Trophoblast cell (in vitro differentiated cells and primary cell): ENCODE measurements around the gene ABHD5. TPM values are rescaled to one million over a fixed set of nuclear protein-coding genes. Genes with fewer than 3 reads are reported as not detected.

Experiments used
- DNase-seq, 2 donors: peaks; one replicate each; pipeline ENCODE4 v3.0.0-alpha.2; 2016
- H2AFZ ChIP-seq: 2 replicates; pipeline ENCODE4 v1.6.1; 2013; ENCODE audit warnings: low read length, moderate library complexity, mild to moderate bottlenecking; ENCODE audit not compliant: insufficient read depth, poor library complexity
- H2AK5ac ChIP-seq: 2 replicates; pipeline ENCODE4 v1.6.1; 2013; ENCODE audit warnings: mild to moderate bottlenecking, low read length
- H2BK120ac ChIP-seq: 2 replicates; pipeline ENCODE4 v1.6.1; 2013; ENCODE audit warnings: low read length, mild to moderate bottlenecking, moderate library complexity; ENCODE audit not compliant: insufficient read depth, poor library complexity
- H2BK12ac ChIP-seq: 2 replicates; pipeline ENCODE4 v1.6.1; 2013; ENCODE audit warnings: mild to moderate bottlenecking, low read length, moderate library complexity
- H2BK5ac ChIP-seq: 2 replicates; pipeline ENCODE4 v1.6.1; 2013; ENCODE audit warnings: low read length, low read depth, moderate library complexity, mild to moderate bottlenecking; ENCODE audit not compliant: poor library complexity
- H3K14ac ChIP-seq: 2 replicates; pipeline ENCODE4 v1.6.1; 2013; ENCODE audit warnings: mild to moderate bottlenecking, low read length
- H3K18ac ChIP-seq: 2 replicates; pipeline ENCODE4 v1.6.1; 2013; ENCODE audit warnings: mild to moderate bottlenecking, low read length
- H3K23ac ChIP-seq: 2 replicates; pipeline ENCODE4 v1.6.1; 2013; ENCODE audit warnings: low read length
- H3K27ac ChIP-seq: 2 replicates; pipeline ENCODE4 v1.5.1; 2013; ENCODE audit warnings: low read depth, mild to moderate bottlenecking, inconsistent platforms, low read length, moderate library complexity
- H3K27me3 ChIP-seq: 2 replicates; pipeline ENCODE4 v1.6.1; 2013; ENCODE audit warnings: inconsistent platforms, mild to moderate bottlenecking, low read length, moderate library complexity; ENCODE audit not compliant: insufficient read depth
- H3K36me3 ChIP-seq, 2 experiments: 1 replicate in 1 of 2; 2 replicates in 1 of 2; pipeline ENCODE4 v1.6.1; 2013; ENCODE audit warnings: low read length in 2 of 2, mild to moderate bottlenecking in 2 of 2, moderate library complexity in 1 of 2; ENCODE audit not compliant: insufficient read depth in 2 of 2, control insufficient read depth in 1 of 2
- H3K4ac ChIP-seq: 2 replicates; pipeline ENCODE4 v1.6.1; 2013; ENCODE audit warnings: low read depth, mild to moderate bottlenecking, low read length, moderate library complexity
- H3K4me1 ChIP-seq, 2 experiments: 1 replicate in 1 of 2; 2 replicates in 1 of 2; pipeline ENCODE4 v1.6.1; 2013; ENCODE audit warnings: low read length in 2 of 2, mild to moderate bottlenecking in 2 of 2, moderate library complexity in 1 of 2; ENCODE audit not compliant: insufficient read depth in 2 of 2, control insufficient read depth in 1 of 2
- H3K4me2 ChIP-seq: 2 replicates; pipeline ENCODE4 v1.6.1; 2013; ENCODE audit warnings: inconsistent platforms, mild to moderate bottlenecking, low read length, moderate library complexity
- H3K4me3 ChIP-seq: 2 replicates; pipeline ENCODE4 v1.5.1; 2013; ENCODE audit warnings: mild to moderate bottlenecking, low read depth, low read length, inconsistent platforms
- H3K79me1 ChIP-seq: one replicate; pipeline ENCODE4 v1.6.1; 2013; ENCODE audit warnings: low read length
- H3K79me2 ChIP-seq: 2 replicates; pipeline ENCODE4 v1.6.1; 2013; ENCODE audit warnings: low read length, mild to moderate bottlenecking; ENCODE audit not compliant: control insufficient read depth, insufficient read depth, poor library complexity
- H3K9ac ChIP-seq: 2 replicates; pipeline ENCODE4 v1.6.1; 2013; ENCODE audit warnings: mild to moderate bottlenecking, low read length
- H3K9me3 ChIP-seq: 2 replicates; pipeline ENCODE4 v1.6.1; 2013; ENCODE audit warnings: low read depth, mild to moderate bottlenecking, control low read depth, inconsistent platforms, low read length; ENCODE audit not compliant: insufficient read depth
- H4K12ac ChIP-seq: 2 replicates; pipeline ENCODE4 v1.6.1; 2013; ENCODE audit warnings: low read depth, mild to moderate bottlenecking, low read length, moderate library complexity
- H4K8ac ChIP-seq: 2 replicates; pipeline ENCODE4 v1.6.1; 2013; ENCODE audit warnings: low read depth, mild to moderate bottlenecking, low read length, moderate library complexity
- H4K91ac ChIP-seq: one replicate; pipeline ENCODE4 v1.6.1; 2013; ENCODE audit warnings: low read depth, mild to moderate bottlenecking, low read length, moderate library complexity
- WGBS: extraction: QIAGEN DNeasy Blood & Tissue Kit; methylation state at CpG from one replicate; pipeline ENCODE4 v1.1.7; 2013; ENCODE audit warnings: missing lambda C conversion rate; ENCODE audit not compliant: insufficient read length, insufficient coverage; ENCODE audit errors: extremely low coverage; 5-methylcytosine and 5-hydroxymethylcytosine counted together
- polyA plus RNA-seq: library from polyadenylated mRNA; stranded (reverse); fragments of 200-250 nt; gene quantifications from 2 replicates; pipeline ENCODE4 v1.2.3, GENCODE V29; 2013

Gene ABHD5
- polyA plus RNA-seq, result 51.1 and 58.1 TPM in 2 replicates

DNA sequence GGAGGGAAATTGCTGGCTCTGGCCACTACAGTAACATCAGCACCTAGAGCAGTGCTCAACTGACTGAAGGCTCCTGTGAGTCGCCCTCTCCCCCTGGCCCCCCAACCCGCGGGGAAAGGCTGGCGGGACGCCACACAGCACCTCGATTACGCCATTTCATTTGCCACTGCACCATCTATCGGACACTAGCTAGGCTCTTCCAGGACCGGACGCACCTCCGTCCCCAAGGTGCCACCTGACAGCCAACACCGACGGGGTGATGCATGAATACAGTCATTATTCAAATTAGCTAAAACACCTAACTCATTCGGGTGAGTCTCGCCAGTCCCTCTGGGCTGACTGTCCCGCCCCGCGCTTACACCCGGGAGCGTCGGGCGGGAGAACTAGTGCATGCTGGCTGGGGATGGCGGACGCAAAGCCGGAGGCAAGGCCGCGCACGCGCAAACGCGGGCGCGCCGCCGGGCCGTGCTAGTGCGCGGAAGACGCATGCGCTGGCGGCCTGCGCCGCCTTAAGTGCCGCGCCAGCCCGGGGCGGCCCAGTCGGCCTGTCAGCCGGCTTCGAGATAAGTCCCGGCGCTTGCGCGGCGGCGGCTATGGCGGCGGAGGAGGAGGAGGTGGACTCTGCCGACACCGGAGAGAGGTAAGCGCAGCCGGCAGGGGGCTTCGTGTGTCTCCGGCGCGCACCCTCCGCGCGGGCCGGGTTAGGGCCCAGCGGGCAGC is at the start of gene ABHD5:
TSS of gene ABHD5 (plus strand) at position 539 of the 720 bp plus-strand sequence. CDS start at position 594, 55 bp downstream.
- H3K23ac ChIP-seq, result no peak within 1 kb of the TSS
- peak within 1 kb of the TSS; percentile 56 for H2BK12ac ChIP-seq
- H3K14ac ChIP-seq, result peak within 1 kb of the TSS; percentile 95
- peak within 1 kb of the TSS; percentile 91 for H2BK5ac ChIP-seq
- peak within 1 kb of the TSS; percentile 94 for H3K4me3 ChIP-seq
- H4K12ac ChIP-seq, result peak within 1 kb of the TSS; percentile 95
- H3K4me2 ChIP-seq, result peak within 1 kb of the TSS; percentile 97
- peak within 1 kb of the TSS; percentile 95 for H2AFZ ChIP-seq
- DNase-seq, result peak; percentile 97 to 99
- H3K18ac ChIP-seq, result peak within 1 kb of the TSS; percentile 76
- H3K79me2 ChIP-seq, result peaks cover 8% of the 10 kb centered on the region
- no peaks in the 10 kb centered on the region for H3K27me3 ChIP-seq
- peak within 1 kb of the TSS; percentile 91 for H4K91ac ChIP-seq
- peak within 1 kb of the TSS; percentile 87 for H2BK120ac ChIP-seq
- no peaks in the 10 kb centered on the region for H3K36me3 ChIP-seq
- peak within 1 kb of the TSS; percentile 90 for H3K27ac ChIP-seq
- H2AK5ac ChIP-seq, result peak within 1 kb of the TSS; percentile 28
- H3K9ac ChIP-seq, result peak within 1 kb of the TSS; percentile 88
- H3K4ac ChIP-seq, result peak within 1 kb of the TSS; percentile 67
- peaks cover 11% of the 10 kb centered on the region for H3K79me1 ChIP-seq
- peaks cover 2% of the 10 kb centered on the region for H3K9me3 ChIP-seq
- no CpG with 5 or more reads among the region's 71 CpGs for WGBS
- peaks cover 0 to 6% of the 10 kb centered on the region in 2 experiments for H3K4me1 ChIP-seq
- H4K8ac ChIP-seq, result peak within 1 kb of the TSS; percentile 93

DNA sequence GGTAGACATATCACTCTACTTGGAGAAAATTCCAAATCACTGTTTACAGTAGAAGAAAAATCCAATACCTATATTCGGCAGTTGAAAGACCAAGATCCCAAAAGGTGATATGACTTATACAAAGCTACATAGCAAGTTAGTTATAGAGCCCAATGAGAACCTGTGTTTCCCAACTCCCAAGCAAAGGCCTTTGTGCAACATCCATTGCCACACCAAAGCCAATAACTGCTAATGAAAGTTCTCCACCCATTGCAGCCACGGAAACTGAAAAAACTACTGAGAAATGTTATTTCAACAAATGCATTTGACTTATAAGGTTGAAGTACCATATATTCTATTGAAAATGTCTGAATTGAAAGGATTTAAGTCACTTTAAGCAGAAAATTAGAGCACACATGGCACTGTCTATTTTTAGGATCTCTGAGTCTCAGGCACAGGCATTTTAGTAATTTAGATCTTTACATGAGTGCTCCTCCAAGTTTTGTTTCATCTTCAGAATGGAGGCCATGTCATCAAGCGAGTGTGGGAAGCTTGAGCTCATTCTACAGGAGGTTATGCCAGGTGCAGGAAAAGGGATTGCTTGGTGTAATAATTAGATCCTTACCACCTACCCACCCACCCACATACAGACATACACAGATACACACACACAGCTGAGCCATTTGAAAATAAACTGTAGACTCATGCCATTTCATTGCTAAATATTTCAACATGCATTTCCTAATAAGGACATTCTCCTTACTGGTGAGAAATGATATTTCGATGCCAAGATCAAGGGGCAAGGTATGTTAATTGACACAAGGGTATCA is 49.2 kb upstream of the ABHD5 start:
- Histone ChIP-seq H4K91ac (no peak overlapping the region), H3K14ac (no peak overlapping the region), H2BK120ac (no peak overlapping the region), H3K27me3 (no peaks in the 10 kb centered on the region), H3K9me3 (no peaks in the 10 kb centered on the region), H2AFZ (no peak overlapping the region), H2AK5ac (no peak overlapping the region), H3K4me2 (no peak overlapping the region), H2BK12ac (no peak overlapping the region), H3K79me1 (no peaks in the 10 kb centered on the region), H3K18ac (no peak overlapping the region), H3K4ac (no peak overlapping the region), H3K27ac (no peak overlapping the region), H3K9ac (no peak overlapping the region), H3K4me3 (no peak overlapping the region), H3K36me3 (no peaks in the 10 kb centered on the region), H3K79me2 (no peaks in the 10 kb centered on the region), H3K4me1 (peaks cover 5 to 6% of the 10 kb centered on the region in 2 experiments), H4K12ac (no peak overlapping the region), H2BK5ac (no peak overlapping the region), H4K8ac (no peak overlapping the region), H3K23ac (no peak overlapping the region)
- no CpG with 5 or more reads among the region's 4 CpGs for WGBS
- no peak for DNase-seq

DNA sequence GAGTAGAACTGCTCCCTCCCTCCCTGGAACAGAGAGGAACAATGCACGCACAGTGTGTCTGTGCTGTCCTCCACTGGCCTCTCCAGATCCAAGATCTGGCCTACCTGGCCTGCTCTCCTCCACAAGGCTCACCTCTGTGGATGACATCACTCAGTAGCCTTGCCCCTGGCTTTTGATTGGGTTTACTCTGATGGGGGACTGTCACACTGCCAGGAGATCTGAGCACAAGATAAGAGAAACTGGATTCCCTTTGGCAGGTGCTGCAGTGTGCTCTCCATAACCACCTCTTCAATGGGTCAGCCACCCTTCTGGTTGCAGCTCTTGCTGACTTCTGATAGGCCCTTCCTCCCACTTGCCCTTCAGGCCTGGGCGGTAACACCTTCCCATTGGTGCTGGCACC is 46.3 kb upstream of the ABHD5 start:
- Histone ChIP-seq H3K36me3 (no peaks in the 10 kb centered on the region), H2BK120ac (no peak overlapping the region), H3K14ac (no peak overlapping the region), H2AK5ac (no peak overlapping the region), H3K79me2 (no peaks in the 10 kb centered on the region), H3K9me3 (no peaks in the 10 kb centered on the region), H3K27ac (no peak overlapping the region), H3K4me1 (peaks cover 0 to 2% of the 10 kb centered on the region in 2 experiments), H3K4me3 (no peak overlapping the region), H3K18ac (no peak overlapping the region), H3K9ac (no peak overlapping the region), H4K91ac (no peak overlapping the region), H3K27me3 (no peaks in the 10 kb centered on the region), H4K8ac (no peak overlapping the region), H2BK12ac (no peak overlapping the region), H3K4ac (no peak overlapping the region), H3K23ac (no peak overlapping the region), H3K79me1 (no peaks in the 10 kb centered on the region), H2BK5ac (no peak overlapping the region), H2AFZ (no peak overlapping the region), H3K4me2 (no peak overlapping the region), H4K12ac (no peak overlapping the region)
- no peak for DNase-seq
- WGBS, result no CpG with 5 or more reads among the region's 2 CpGs

DNA sequence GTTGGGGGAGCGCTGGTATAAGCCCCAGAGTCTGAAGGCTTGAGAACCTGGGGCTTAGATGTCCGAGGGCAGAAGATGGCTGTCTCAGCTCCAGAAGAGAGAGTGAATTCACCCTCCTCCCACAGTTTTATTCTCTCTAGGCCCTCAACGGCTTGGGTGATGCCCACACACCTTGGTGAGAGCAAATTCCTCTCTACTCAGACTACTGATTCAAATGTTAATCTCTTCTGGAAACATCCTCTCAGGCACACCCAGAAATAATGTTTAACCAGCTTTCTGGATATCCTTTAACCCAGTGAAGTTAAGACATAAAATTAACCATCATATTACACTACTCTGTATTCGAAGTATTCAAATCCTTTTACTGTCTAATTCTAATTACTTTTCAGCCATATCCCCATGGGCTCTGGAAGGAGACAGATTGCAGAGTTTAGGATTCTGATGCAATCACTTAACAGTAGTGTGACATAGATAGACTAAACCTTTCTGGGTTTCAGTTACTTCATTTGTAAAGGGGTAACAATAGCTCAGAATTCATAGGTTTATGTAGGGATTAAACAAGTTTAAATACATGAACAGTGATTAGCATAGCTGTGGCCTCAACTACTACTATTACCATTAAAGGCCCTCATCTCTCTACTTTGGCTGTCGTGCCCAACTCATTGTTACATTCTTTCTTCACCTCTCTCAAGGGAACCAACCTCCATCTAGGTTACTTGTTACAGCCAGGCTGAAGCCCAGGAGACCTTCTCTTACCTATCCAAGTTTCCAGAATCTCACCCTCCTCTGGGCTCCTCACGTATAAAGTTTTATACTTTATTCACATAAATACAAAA is 43.2 kb upstream of the ABHD5 start:
- Histone ChIP-seq H3K27ac (no peak overlapping the region), H3K9ac (no peak overlapping the region), H3K18ac (no peak overlapping the region), H4K12ac (no peak overlapping the region), H2AK5ac (no peak overlapping the region), H3K9me3 (no peaks in the 10 kb centered on the region), H3K36me3 (no peaks in the 10 kb centered on the region), H2AFZ (no peak overlapping the region), H2BK5ac (no peak overlapping the region), H3K4me1 (peaks cover 0 to 2% of the 10 kb centered on the region in 2 experiments), H3K27me3 (no peaks in the 10 kb centered on the region), H4K8ac (peak overlapping the region; percentile 47), H2BK12ac (no peak overlapping the region), H4K91ac (no peak overlapping the region), H3K4me3 (no peak overlapping the region), H3K79me1 (no peaks in the 10 kb centered on the region), H3K4ac (no peak overlapping the region), H3K79me2 (no peaks in the 10 kb centered on the region), H3K4me2 (no peak overlapping the region), H2BK120ac (no peak overlapping the region), H3K23ac (no peak overlapping the region), H3K14ac (no peak overlapping the region)
- WGBS, result no CpG with 5 or more reads among the region's 6 CpGs
- DNase-seq, result no peak
